22Rv1 (cell line): ENCODE measurements around the gene PLS3.

ENCODE experiments used
- CTCF ChIP-seq: fragments of 450-650 bp; IDR thresholded peaks from 2 replicates; pipeline ENCODE4 v1.5.1; 2017; ENCODE audit warnings: mild to moderate bottlenecking
- ZFX ChIP-seq: fragments of 450-650 bp; IDR thresholded peaks from 2 replicates; pipeline ENCODE4 v1.6.1; 2017; ENCODE audit warnings: antibody characterized with exemption, borderline replicate concordance

- no peak for TF ChIP-seq CTCF
- TF ChIP-seq ZFX, result no peak
These were observed 126.6 kb downstream of the PLS3 start for GRCh38 chrX:115687595-115687994.
